ENCODE data around the gene MAP7D1.

The MAP7D1 gene

DNA sequence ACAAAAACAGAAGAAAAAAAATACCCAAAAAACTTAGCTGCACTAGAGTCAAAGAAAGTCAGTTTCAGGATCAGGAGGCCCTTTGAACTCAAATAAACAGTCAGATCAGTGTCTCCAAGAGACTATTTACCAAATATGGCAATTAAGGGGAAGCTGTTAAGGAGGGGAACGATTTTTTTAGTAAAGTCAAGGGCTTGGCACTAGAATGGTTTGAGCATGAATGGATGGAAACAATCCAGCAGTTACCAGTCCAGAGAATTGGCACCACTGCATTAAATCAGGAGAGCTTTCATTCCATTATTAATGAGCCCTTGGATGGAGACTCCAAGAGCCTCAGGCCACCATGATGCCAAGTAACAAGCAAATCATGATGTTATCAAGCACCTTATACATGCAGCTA is 13.8 kb upstream of the MAP7D1 start:
- no peak for DNase-seq (ENCODE audit: low read depth)
- TF ChIP-seq, protein P1, sequence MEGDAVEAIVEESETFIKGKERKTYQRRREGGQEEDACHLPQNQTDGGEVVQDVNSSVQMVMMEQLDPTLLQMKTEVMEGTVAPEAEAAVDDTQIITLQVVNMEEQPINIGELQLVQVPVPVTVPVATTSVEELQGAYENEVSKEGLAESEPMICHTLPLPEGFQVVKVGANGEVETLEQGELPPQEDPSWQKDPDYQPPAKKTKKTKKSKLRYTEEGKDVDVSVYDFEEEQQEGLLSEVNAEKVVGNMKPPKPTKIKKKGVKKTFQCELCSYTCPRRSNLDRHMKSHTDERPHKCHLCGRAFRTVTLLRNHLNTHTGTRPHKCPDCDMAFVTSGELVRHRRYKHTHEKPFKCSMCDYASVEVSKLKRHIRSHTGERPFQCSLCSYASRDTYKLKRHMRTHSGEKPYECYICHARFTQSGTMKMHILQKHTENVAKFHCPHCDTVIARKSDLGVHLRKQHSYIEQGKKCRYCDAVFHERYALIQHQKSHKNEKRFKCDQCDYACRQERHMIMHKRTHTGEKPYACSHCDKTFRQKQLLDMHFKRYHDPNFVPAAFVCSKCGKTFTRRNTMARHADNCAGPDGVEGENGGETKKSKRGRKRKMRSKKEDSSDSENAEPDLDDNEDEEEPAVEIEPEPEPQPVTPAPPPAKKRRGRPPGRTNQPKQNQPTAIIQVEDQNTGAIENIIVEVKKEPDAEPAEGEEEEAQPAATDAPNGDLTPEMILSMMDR (IDR thresholded peaks at IDR 0.05; ENCODE audit: control insufficient read depth, extremely low read depth, insufficient read depth) = no peak
- no peak overlapping the region for H3K4me3 ChIP-seq (ENCODE audit: low read depth, low read length)

DNA sequence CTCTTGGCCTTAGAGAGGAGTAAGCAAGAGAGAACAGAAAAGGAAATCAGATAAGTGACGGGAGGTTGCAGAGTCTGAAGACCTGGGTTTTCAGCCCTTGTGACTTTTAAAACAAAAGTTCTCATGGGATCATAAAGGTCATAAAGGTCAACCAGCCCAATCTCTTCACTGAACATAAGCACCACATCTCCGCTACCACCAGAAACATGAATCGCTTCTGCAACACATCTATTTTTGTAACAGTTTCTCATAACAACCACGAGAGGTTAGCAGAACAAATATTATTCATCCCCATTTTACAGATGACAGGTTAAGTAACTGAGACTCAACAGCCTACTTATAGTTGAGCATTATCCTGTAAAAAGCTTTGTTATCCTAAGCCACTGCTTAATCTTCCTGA is 12.5 kb upstream of the MAP7D1 start:
- H3K4me3 ChIP-seq (ENCODE audit: low read depth, low read length) = no peak overlapping the region
- TF ChIP-seq, protein P1 (IDR thresholded peaks at IDR 0.05; ENCODE audit: control insufficient read depth, extremely low read depth, insufficient read depth) = no peak
- DNase-seq (ENCODE audit: low read depth) = no peak

DNA sequence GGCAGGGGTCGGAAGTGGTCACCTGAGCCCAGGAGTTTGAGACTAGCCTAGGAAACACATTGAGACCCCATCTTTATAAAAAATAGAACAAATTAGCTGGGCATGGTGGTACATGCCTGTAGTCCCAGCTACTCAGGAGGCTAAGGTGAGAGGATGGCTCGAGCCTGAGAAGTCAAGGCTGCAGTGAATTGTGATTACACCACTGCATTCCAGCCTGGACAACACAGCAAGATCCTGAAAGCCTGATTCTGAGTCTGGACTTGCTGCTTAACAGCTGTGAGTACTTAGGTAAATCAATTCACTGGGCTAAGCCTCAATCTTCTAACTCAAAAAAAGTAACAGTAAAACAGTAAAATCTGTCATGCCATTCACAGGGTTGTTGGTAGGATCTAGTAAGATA is 11.5 kb upstream of the MAP7D1 start:
- no peak for DNase-seq (ENCODE audit: low read depth)
- H3K4me3 ChIP-seq (ENCODE audit: low read depth, low read length) = no peak overlapping the region
- TF ChIP-seq, protein P1 (IDR thresholded peaks at IDR 0.05; ENCODE audit: control insufficient read depth, extremely low read depth, insufficient read depth) = no peak

DNA sequence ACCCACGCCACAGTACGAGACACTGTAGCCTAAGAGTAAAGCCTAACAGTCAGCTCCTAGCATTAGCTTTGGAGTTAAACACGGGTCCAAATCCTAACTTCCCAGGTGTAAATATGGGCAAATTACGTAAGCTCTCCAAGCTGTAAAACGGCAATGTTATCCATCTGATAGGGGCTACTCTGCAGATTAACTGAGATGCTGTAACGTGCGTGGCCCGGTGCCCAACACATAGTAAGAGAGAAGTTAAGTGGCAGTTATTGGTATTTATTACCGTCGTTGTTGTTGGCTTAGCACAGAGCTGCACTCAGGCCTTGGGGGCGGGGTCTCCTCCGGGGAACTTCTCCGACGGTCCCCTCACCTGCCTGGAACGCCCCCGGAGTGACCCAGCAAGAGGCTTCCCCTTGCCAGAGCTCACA is 7.1 kb upstream of the MAP7D1 start:
- no peak for DNase-seq (ENCODE audit: low read depth)
- peak overlapping the region; percentile 91 for H3K4me3 ChIP-seq (ENCODE audit: low read depth, low read length)
- TF ChIP-seq, protein P1 (IDR thresholded peaks at IDR 0.05; ENCODE audit: control insufficient read depth, extremely low read depth, insufficient read depth) = no peak

DNA sequence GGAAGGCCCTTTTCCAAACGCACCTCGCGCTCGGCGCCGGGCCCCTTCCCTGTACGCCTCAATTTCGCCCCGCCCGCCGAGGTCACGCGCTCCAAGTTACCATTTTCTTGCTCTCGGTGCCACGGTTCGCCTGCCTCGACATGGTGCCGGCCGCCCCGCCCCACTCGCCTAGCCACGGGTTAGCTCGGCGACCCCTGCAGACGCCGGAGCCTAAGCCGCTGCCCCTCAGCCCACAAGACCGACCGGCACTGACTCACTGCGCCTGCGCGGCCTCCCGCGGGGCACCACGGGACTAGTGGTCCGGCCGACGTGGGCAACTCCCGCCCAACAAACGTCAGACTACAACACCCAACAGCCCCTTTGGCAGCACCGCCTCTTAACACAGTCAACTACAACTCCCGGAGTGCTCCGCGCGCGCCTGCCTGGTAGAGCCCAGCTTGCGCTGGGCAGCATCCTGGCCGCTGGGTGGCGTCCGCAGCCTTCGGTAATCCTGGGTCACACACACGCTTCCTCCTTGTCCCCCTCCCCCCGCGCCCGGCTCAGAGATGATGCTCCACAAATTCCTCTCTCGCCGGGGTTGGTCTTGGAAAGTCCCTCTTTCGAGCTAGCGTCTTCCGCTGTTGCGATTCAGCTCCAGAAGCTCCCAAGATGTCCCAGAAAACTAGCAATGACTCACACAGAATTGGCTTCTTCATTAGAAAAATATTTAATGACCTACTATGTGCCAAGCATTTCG is 6.6 kb upstream of the MAP7D1 start, which contains the start of gene TRAPPC3:
TSS of gene TRAPPC3 (minus strand) at position 250 of the 736 bp plus-strand sequence. CDS start at position 142, 108 bp downstream.
- peak within 1 kb of the TSS; percentile 91 for H3K4me3 ChIP-seq (ENCODE audit: low read depth, low read length)
- TF ChIP-seq, protein P1 (IDR thresholded peaks at IDR 0.05; ENCODE audit: control insufficient read depth, extremely low read depth, insufficient read depth) = peak; percentile 94
- peak; percentile 99 for DNase-seq (ENCODE audit: low read depth)

DNA sequence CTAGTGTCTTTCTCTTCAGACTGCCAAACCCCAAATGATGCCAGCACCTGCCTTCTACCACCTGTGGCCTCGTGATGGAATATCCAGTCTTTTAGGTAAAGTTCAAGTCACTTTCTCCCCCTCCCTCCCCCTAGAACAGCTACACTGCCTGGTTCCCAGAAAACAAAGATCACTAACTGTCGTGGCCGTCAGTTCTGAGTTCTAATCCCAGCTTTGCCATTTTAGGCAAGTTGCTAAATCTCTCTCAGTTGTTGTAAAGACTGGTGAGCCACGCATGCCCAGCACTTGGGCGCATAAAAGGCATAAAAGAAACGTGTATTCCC is 6.0 kb upstream of the MAP7D1 start:
- no peak overlapping the region for H3K4me3 ChIP-seq (ENCODE audit: low read depth, low read length)
- TF ChIP-seq, protein P1 (IDR thresholded peaks at IDR 0.05; ENCODE audit: control insufficient read depth, extremely low read depth, insufficient read depth) = no peak
- DNase-seq (ENCODE audit: low read depth) = no peak

Data from LNCaP clone FGC (cell line).